Sigmoid colon (tissue), 4 donors: Measurements from ENCODE around the gene IL17C.

Source experiments
- EP300 ChIP-seq, 4 donors: sonication (generic); formaldehyde crosslinking; IDR thresholded peaks; one replicate each; pipeline ENCODE4 v1.6.1; 2017; ENCODE audit warnings: antibody characterized with exemption in 4 of 4
- POLR2A ChIP-seq, 2 donors: fragments of 450-650 bp; IDR thresholded peaks; one replicate each; pipeline ENCODE4 v1.6.1; 2016; ENCODE audit warnings: antibody characterized with exemption in 2 of 2, mild to moderate bottlenecking in 2 of 2, moderate library complexity in 2 of 2
- POLR2AphosphoS5 ChIP-seq, 4 donors: sonication (generic); formaldehyde crosslinking; IDR thresholded peaks; one replicate each; pipeline ENCODE4 v1.6.1; 2017; ENCODE audit warnings: antibody characterized with exemption in 4 of 4
- TF ChIP-seq, protein P1 (sequence below), 4 experiments: fragments of 450-650 bp in 3 of 4; fragments of 200-600 bp in 1 of 4; IDR thresholded peaks; one replicate each; pipeline ENCODE4 v1.5.1; 2016 to 2019; ENCODE audit warnings: antibody characterized with exemption in 4 of 4, mild to moderate bottlenecking in 3 of 4, moderate library complexity in 2 of 4

DNA sequence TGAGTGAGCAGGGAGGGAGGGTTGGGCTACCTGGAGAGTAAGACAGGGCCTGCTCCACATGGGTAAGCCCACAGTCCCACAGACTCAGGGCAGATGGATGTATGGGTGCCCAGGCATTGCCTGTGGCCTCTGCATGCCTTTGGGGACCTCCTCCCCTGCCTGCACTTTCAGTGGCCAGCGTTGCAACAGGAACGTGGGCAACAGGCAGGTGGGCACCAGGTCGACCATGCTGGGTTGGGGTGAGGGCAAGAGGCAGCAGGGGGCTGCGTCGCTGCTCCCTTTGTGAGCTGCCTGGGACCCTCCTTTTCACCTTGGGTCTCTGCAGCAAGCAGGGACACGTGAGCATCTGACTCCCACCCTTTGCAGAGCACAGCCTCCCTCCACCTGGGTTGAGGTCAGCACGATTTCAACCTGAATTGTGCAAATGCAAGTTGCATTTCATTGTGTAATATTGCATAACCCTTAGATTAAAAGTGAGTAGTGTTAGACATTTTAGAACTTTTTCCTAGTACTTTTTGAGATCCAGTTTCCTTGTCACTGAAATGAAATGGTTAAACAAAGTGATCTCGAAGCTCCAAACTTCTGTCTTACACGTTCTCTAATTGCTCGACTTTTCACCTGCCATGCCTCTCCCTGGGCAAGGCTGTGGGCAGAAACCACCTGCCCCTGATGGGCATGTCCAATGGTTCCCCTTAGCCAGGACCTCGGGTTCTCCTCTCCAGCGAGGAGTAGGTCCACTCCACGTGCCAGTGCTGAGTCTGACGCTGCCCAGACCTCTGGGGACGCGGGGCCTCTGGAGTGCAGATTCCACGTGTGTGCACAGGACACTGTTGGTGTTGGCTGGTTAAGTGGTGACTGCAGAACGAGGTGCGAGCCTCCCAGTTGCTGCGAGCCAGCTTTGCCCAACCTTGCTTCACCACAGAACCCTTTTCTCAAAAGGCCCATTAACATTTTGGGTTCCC, 32.9 kb upstream of the IL17C start:
- TF ChIP-seq, protein P1, sequence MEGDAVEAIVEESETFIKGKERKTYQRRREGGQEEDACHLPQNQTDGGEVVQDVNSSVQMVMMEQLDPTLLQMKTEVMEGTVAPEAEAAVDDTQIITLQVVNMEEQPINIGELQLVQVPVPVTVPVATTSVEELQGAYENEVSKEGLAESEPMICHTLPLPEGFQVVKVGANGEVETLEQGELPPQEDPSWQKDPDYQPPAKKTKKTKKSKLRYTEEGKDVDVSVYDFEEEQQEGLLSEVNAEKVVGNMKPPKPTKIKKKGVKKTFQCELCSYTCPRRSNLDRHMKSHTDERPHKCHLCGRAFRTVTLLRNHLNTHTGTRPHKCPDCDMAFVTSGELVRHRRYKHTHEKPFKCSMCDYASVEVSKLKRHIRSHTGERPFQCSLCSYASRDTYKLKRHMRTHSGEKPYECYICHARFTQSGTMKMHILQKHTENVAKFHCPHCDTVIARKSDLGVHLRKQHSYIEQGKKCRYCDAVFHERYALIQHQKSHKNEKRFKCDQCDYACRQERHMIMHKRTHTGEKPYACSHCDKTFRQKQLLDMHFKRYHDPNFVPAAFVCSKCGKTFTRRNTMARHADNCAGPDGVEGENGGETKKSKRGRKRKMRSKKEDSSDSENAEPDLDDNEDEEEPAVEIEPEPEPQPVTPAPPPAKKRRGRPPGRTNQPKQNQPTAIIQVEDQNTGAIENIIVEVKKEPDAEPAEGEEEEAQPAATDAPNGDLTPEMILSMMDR (IDR thresholded peaks at IDR 0.05) = no peak
- TF ChIP-seq POLR2A (IDR thresholded peaks at IDR 0.05) = no peak
- no peak for TF ChIP-seq EP300 (IDR thresholded peaks at IDR 0.05)
- TF ChIP-seq POLR2AphosphoS5 (IDR thresholded peaks at IDR 0.05) = no peak
